CD4-positive, alpha-beta T cell treated with Interleukin-4 for 4 hours (primary cell): ENCODE results near the gene ENSA.
A peak's percentile ranks its signal among the peaks of the same experiment; 100 is the strongest.
"Not testable (repeated sequence)": the region's sequence is repeated elsewhere in the genome, so short reads cannot be mapped to it uniquely, and the experiment has no call there.

Source experiments
- DNase-seq: peaks from one replicate; pipeline ENCODE4 v3.0.0-alpha.2; 2020

Gene ENSA

DNA sequence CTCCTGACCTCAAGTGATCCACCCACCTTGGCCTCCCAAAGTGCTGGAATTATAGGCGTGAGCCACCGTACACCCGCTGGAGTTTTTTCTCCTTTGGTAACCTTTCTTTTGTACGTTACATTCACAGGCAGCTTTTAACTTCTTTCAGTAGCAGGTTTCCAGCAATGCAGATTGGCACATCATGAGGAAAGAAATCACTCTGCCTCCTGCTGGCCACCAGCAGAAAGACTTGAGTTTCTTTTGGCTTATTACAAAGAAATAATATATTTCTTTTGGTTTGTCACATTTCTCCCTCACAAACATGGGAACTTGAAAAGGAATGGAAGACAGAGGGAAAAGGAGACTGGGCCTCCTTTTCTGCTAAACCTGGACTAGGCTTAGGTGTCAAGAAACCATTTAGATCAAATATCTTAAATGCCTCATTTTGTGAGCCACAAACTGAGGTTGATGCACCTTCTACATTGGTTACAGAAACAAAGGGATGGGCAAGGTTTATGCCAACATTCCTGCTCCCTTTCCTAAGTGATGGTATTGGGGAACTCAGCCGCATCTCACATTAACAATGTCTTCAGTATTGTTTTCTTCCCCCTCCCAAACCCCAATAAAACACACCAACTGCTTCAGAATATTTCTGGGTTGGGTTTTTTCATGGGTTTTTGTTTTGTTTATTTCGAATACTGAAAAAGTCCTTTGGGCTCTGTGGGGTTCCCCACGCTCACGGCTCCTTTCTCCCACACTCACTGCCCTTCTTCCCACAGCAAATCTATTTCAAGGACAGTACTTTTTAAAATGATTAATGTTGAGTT lies 7.7 kb downstream of the ENSA start:
- peak; percentile 79 for DNase-seq

DNA sequence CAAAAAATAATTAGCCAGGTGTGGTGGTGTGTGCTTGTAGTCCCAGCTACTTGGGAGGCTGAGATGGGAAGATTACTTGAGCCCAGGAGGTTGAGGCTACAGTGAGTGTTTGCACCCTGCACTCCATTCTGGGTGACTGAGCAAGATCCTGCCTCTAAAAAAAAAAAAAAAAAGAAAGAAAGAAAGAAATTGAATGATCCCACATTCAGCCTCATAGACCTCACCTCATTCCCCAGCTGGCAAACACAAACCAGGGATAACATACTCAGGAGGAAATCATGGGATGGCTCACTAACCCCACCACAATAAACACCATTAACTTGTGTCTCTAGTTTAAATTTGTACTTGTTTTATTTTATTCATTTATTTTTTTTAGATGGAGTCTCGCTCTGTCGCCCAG lies 8.5 kb downstream of the ENSA start:
- no peak for DNase-seq

- DNase-seq, result peak; percentile 60
These were observed 9.6 kb downstream of the ENSA start for GRCh38 chr1:150619576-150620509.

DNA sequence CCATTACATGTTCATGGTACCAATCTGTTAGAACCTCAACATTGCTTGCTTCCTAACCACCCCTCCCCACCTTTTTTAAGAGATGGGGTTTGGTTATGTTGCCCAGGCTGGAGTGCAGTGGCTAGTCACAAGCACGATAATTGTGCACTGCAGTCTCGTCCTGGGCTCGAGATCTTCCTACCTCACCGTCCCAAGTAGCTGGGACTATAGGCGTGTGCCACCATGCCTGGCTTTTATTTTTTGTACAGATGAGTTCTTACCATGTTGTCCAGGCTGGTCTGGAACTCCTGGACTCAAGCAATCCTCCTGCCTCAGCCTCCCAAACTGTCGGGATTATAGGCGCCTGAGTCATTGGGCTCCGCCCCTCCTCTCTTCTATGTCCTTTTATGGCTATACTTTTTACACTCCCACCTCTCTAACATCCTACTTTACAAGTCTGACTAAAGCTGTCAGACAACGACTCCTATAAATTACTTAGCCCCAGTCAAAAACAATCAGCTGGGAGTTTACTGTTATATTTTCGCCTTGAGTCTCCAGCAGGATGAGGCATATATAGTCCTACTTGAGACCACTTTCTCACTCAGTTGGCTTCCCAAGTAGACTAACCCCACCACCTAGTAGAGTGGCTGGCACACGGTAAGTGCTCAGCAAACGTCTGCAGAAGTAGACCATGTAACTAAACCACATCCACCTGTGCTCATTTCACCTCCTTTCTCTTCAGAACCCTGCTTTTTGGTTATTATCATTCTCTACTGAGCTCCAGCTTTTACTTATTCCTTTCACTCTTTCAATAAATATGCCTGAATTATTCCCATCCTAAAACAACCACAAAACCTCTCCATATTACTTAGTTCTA lies 13.8 kb downstream of the ENSA start:
- peak; percentile 37 for DNase-seq

DNA sequence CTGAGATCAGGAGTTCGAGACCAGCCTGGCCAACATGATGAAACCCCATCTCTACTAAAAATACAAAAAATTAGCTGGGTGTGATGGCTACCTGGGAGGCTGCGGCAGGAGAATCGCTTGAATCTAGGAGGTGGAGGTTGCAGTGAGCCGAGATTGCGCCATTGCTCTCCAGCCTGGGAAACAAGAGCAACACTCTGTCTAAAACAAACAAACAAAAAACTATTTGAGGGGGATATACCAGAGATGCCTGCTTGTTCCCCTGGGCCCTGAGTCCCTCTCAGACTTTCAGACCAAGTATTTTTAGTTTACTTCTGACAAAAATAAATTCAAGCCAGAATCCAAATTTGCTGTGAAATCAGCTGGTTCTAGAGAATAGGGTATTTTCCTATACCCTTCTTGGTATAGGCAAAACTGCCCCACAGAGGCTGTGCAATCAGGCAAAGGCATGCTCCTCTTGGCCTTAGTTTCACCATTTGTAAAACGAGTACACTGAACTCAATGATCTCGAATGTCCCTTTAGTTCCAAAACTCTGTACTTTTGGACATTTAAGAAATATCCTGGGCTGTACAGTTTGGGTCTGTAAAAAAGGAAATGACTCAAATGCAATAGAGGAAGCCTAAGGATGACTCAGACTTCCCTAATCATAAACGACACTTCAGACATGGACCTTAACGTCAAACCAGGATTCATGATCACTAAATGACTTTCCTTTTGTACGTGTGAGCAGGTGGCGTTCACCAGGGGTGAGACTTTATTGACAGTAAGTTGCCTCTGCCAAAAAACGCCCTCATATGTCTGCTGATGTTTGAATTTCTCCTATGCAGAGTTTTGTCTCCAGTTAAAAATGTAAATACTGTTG lies 16.1 kb downstream of the ENSA start:
- DNase-seq, result peak; percentile 86

GRCh38 chr1:150612014-150612345 lies 17.4 kb downstream of the ENSA start:
- DNase-seq, result no peak

DNA sequence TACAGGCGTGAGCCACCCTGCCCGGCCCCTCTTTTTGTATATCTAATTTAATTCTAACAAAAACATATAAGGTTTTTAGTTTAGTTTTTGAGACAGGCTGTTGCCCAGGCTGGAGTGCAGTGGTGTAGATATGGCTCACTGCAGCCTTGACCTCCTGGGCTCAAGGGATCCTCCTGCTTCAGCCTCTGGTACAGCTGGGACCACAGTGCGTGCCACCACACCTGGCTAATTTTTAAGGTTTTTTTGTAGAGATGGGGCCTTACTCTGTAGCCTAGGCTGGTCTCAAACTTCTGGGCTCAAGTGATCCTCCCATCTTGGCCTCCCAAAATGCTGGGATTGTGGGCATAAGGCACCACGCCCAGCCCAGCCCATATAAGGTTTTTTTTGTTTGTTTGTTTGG lies 18.8 kb downstream of the ENSA start:
- DNase-seq, result no peak

- no peak for DNase-seq
These were observed 19.7 kb downstream of the ENSA start for GRCh38 chr1:150609732-150610131.

DNA sequence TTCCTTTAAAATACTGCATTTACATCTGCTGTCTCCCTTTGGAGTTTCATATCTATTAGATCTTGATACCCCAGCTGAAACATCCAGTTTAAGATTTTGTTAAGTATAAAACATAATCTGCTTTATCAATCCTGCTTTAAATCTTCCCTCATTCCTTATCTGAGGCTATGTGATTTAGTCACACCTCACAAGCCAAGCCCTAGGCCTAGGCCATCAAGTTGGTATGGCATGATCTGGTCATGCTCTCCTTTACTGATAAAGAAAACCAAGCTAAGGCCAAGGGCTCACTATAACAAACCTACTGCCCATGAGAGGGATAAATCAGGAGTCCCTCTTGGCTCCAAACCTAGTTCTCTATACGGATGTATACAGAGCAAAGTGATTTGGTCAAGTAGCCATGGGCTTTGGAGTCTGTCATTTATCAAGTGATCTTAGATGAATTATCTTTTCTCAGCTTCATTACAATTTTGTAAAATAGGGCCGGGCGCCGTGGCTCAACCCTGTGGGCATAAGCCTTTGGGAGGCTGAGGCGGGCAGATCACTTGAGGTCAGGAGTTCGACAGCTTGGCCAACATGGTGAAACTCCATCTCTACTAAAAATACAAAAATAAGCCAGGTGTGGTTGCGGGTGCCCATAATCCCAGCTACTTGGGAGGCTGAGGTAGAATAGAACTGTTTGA lies 22.8 kb downstream of the ENSA start:
- no peak for DNase-seq

DNA sequence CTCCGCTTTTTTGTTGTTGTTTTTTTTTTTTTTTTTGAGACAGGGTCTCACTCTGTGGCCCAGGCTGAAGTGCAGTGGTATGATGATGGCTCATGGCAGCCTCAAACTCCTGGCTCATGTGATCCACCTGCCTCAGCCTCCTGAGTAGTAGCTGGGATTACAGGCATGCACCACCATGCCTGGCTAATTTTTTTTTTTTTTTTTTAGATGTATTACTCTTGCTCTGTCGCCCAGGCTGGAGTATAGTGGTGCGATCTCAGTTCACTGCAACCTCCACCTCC lies 24.0 kb downstream of the ENSA start:
- not testable (repeated sequence) for DNase-seq

DNA sequence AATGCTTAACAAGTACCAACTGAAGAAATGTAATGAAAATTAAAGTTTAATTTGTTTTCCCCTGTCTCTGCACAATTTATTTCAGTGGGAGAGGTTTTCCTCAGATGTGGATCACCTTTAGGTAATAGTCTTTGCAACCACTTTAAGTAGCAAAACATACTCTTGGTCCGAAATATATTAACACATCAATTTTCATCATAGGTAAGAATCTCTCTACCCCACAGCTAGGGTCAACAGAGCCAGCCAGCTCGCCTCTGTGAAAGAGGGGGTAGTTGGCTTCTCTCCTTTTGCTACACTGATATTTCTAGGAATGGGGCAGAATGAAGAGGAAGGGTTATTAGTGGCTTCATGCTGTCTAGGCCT lies 25.2 kb downstream of the ENSA start:
- DNase-seq, result no peak

DNA sequence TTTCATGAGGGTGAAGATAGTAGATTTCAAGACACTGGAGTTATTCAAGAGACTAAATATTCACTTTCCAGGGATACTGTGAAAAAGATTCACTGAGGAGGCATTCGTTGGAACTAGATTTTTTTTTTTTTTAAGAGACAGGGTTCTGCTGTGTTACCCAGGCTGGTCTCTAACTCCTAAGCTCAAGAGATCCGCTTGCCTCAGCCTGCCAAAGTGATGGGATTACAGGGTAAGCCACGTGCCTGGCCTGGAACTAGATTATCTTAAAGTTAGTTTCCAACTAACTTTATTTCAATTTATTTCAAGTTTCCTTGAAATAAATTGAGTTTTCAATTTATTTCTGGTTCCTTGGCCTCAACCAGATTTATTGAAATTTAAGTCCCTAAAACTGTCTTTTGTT lies 25.7 kb downstream of the ENSA start:
- no peak for DNase-seq

GRCh38 chr1:150602372-150602771 lies 27.0 kb downstream of the ENSA start:
- DNase-seq, result not testable (repeated sequence)

DNA sequence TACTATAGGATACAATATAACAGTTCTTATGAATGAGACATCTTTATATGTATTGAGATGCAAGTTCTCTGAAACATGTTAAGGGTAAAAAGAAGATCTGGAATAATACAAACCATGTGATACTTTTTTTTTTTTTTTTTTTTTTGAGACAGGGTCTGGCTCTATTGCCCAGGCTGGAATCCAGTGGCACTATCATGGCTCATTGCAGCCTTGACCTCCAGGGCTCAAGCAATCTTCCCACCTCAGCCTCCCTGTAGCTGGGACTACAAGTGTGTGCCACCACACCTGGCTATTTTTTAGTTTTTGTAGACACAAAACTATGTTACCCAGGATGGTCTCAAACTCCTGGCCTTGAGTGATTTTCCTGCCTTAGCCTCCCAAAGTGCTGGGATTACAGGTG lies 27.9 kb downstream of the ENSA start:
- DNase-seq, result no peak

DNA sequence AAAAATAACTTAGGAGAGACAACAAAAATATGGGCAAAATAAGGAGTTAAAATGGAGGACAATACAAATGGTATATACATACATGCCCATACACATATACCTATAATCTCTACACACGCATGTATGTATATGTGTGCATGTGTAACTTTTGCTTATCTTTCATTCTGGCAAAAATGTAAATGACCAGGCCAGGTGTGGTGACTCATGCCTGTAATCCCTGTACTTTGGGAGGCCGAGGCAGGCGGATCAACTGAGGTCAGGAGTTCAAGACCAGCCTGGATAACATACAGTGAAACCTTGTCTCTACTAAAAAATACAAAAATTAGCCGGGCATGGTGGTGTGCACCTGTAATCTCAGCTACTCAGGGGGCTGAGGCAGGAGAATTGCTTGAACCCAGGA lies 31.1 kb downstream of the ENSA start:
- DNase-seq, result not testable (repeated sequence)

GRCh38 chr1:150596976-150597375 lies 32.4 kb downstream of the ENSA start:
- no peak for DNase-seq

GRCh38 chr1:150596095-150596892 lies 33.1 kb downstream of the ENSA start:
- DNase-seq, result no peak

DNA sequence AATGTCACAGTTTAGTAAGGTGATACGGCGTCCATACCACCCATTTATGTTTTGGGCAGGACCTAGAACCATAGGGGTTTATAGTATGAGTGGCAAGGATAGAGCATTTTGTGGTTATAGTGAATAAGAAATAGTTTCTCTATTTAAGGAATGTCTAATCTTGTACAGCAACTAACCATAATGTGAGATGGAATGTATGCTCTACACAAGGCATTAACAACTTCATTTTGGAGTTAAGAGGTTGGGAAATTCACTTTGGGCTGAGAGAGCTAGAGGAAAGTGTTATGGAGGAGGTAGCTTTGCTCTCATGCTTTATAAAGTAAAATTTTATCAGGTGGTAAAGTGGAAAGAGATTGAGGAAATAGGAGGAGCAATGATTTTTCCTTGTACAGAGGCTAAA lies 47.0 kb downstream of the ENSA start:
- DNase-seq, result no peak

DNA sequence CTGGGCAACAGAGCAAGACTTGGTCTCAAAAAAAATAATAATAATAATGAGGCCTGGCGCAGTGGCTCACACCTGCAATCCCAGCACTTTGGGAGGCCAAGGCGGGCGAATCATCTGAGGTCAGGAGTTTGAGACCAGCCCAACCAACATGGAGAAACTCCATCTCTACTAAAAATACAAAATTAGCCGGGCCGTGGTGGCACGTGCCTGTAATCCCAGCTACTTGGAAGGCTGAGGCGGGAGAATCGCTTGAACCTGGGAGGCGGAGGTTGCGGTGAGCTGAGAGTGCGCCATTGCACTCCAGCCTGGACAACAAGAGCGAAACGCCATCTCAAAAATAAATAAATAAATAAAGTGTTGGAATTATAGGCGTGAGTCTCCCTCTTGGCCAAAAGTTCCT lies 47.5 kb downstream of the ENSA start:
- not testable (repeated sequence) for DNase-seq

DNA sequence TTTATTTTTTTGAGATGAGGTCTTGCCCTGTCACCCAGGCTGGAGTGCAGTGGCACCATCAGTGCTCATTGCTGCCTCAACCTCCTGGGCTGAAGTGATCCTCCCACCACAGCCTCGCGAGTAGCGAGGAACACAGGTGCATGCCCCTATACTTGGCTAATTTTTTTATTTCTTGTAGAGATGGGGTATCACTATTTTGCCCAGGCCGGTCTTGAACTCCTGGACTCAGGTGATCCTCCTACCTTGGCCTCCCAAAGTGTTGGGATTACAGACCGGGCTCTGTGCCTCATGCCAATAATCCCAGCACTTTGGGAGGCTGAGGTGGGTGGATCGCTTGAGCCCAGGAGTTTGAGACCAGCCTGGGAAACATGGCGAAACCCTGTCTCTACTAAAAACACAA lies 48.0 kb downstream of the ENSA start:
- DNase-seq, result not testable (repeated sequence)

DNA sequence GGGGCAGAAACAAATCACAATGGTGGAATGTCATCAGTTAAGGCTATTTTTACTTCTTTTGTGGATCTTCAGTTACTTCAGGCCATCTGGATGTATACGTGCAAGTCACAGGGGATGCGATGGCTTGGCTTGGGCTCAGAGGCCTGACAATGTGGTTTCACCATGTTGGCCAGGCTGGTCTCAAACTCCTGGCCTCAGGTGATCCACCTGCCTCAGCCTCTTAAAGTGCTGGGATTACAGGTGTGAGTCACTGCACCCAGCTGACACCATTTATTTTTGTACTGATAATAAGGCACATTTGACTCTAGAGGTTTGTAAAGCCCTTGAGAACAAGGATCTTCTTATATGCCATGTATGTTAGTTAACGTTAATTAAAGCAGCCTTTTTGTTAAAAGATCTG lies 48.4 kb downstream of the ENSA start:
- DNase-seq, result not testable (repeated sequence)
